Right lobe of liver (tissue), 6 donors: ENCODE results near the gene PDPR. TPM values are rescaled to one million over a fixed set of nuclear protein-coding genes. Genes with fewer than 3 reads are reported as not detected.
"Not testable (repeated sequence)": the region's sequence is repeated elsewhere in the genome, so short reads cannot be mapped to it uniquely, and the experiment has no call there.

Experiments used
- ATAC-seq, 4 donors: fragments of 200-7000 bp; cut with Tn5 transposase; one replicate each; pipeline ENCODE4 v1.9.1; 2020; ENCODE audit warnings: mild to moderate bottlenecking in 4 of 4, moderate library complexity in 4 of 4
- DNase-seq, 3 donors: peaks; one replicate each; pipeline ENCODE4 v3.0.0-alpha.2; 2020
- H3K27ac ChIP-seq, 3 donors: fragments of 200-600 bp; one replicate each; pipeline ENCODE4 v1.8.0; 2022
- H3K27me3 ChIP-seq, 2 donors: fragments of 200-600 bp; one replicate each; pipeline ENCODE4 v1.8.0; 2022
- H3K36me3 ChIP-seq, 4 donors: fragments of 200-600 bp; sonication (generic) in 1 of 4; one replicate each; pipeline versions ENCODE4 v1.5.1 to v1.8.0; 2017 to 2022; ENCODE audit warnings: control low read depth in 1 of 4
- H3K4me1 ChIP-seq, 4 donors: fragments of 200-600 bp; sonication (generic) in 1 of 4; one replicate each; pipeline versions ENCODE4 v1.5.1 to v1.8.0; 2017 to 2022; ENCODE audit warnings: control low read depth in 1 of 4
- H3K4me3 ChIP-seq, 3 donors: fragments of 200-600 bp; one replicate each; pipeline ENCODE4 v1.8.0; 2022
- H3K9me3 ChIP-seq, 4 donors: fragments of 200-600 bp; sonication (generic) in 1 of 4; one replicate each; pipeline versions ENCODE4 v1.5.1 to v1.8.0; 2017 to 2022; ENCODE audit warnings: control low read depth in 1 of 4
- WGBS: methylation state at CpG from one replicate; pipeline ENCODE4 v1.1.6; 2018; ENCODE audit warnings: low coverage, low lambda C conversion rate; ENCODE audit not compliant: insufficient coverage; ENCODE audit errors: missing lambda C conversion rate; 5-methylcytosine and 5-hydroxymethylcytosine counted together
- intact Hi-C, 2 donors: fragments of 100-400 bp; cut with DNase I; formaldehyde crosslinking; loops; one replicate each; pipeline versions ENCODE4 v1.11.2 to v1.14.1; 2022
- total RNA-seq, 6 experiments: library from RNA; depleted of rRNA in 2 of 6; stranded (reverse); fragments of >200 nt in 2 of 6; fragmentation: NEBNext Ultra II Directional in 3 of 6; extraction: Animal tissue kit (Norgen Biotek cat#: 25700) in 3 of 6; gene quantifications; one replicate each; pipeline versions ENCODE4 v1.1.0 to v1.2.4, GENCODE V29; 2016 to 2023
- donor health status: DM: no; HTN: yes; CAD: no.
- donor health status: DM: no; HTN: no; CAD: no.
- donor health status: DM: no; HTN: no; CAD: no.
- donor health status: DM: no; HTN: yes; CAD: no.
- donor health status: DM: no; HTN: yes; CAD: no.

Gene PDPR
- total RNA-seq, 6 experiments from 2014 or later: 6.5 to 10.1 (median 8.3) TPM

GRCh38 chr16:70127706-70128105 is 13.6 kb downstream of the PDPR start:
- no CpG with 5 or more reads among the region's 5 CpGs for WGBS
- H3K4me3 ChIP-seq, ATAC-seq, intact Hi-C loops, H3K4me1 ChIP-seq, H3K27me3 ChIP-seq, DNase-seq, H3K9me3 ChIP-seq, H3K27ac ChIP-seq: not testable (repeated sequence)
- H3K36me3 ChIP-seq: peaks cover 3 to 59% (median 31%) of the 10 kb centered on the region in 4 donors

GRCh38 chr16:70128844-70129243 is 14.7 kb downstream of the PDPR start:
- H3K36me3 ChIP-seq: peaks cover 4 to 61% (median 31%) of the 10 kb centered on the region in 4 donors
- H3K27ac ChIP-seq, ATAC-seq, H3K9me3 ChIP-seq, H3K4me3 ChIP-seq, H3K4me1 ChIP-seq, DNase-seq, H3K27me3 ChIP-seq, intact Hi-C loops: not testable (repeated sequence)
- 100% methylated on average over 2 of the region's 10 CpGs for WGBS

- H3K27ac ChIP-seq, DNase-seq, H3K4me1 ChIP-seq, H3K9me3 ChIP-seq, intact Hi-C loops, H3K27me3 ChIP-seq, ATAC-seq, H3K4me3 ChIP-seq: not testable (repeated sequence)
- over 99% methylated on average over 7 of the region's 8 CpGs for WGBS
- peaks cover 6 to 54% (median 27%) of the 10 kb centered on the region in 4 donors for H3K36me3 ChIP-seq
Observed at GRCh38 chr16:70135796-70136195, 21.7 kb downstream of the PDPR start.

- H3K4me1 ChIP-seq, H3K27ac ChIP-seq, DNase-seq, H3K4me3 ChIP-seq, H3K27me3 ChIP-seq, H3K9me3 ChIP-seq, intact Hi-C loops: not testable (repeated sequence)
- ATAC-seq: peak in 1 of 4 donors; percentile 66
- peaks cover 8 to 59% (median 31%) of the 10 kb centered on the region in 4 donors for H3K36me3 ChIP-seq
- 56% methylated on average over 2 of the region's 2 CpGs for WGBS
Observed at GRCh38 chr16:70136595-70136994, 22.5 kb downstream of the PDPR start.

- H3K4me3 ChIP-seq, intact Hi-C loops, DNase-seq, H3K27me3 ChIP-seq, H3K27ac ChIP-seq, ATAC-seq, H3K4me1 ChIP-seq, H3K9me3 ChIP-seq: not testable (repeated sequence)
- WGBS: 94% methylated on average over 10 of the region's 10 CpGs
- H3K36me3 ChIP-seq: peaks cover 4 to 52% (median 35%) of the 10 kb centered on the region in 4 donors
Observed at GRCh38 chr16:70142739-70143138, 28.6 kb downstream of the PDPR start.

GRCh38 chr16:70143231-70143895 is 29.2 kb downstream of the PDPR start:
- intact Hi-C loops, DNase-seq, H3K4me3 ChIP-seq, H3K9me3 ChIP-seq, H3K27ac ChIP-seq, H3K27me3 ChIP-seq, H3K4me1 ChIP-seq, ATAC-seq: not testable (repeated sequence)
- 79% methylated on average over 8 of the region's 9 CpGs for WGBS
- H3K36me3 ChIP-seq: peaks cover 4 to 55% (median 34%) of the 10 kb centered on the region in 4 donors

- H3K27ac ChIP-seq, DNase-seq, H3K9me3 ChIP-seq, intact Hi-C loops, ATAC-seq, H3K4me3 ChIP-seq, H3K27me3 ChIP-seq: not testable (repeated sequence)
- H3K4me1 ChIP-seq: peaks cover 0 to 11% (median 5%) of the 10 kb centered on the region in 4 donors
- WGBS: 70% methylated on average over 2 of the region's 11 CpGs
- peaks cover 0 to 56% (median 22%) of the 10 kb centered on the region in 4 donors for H3K36me3 ChIP-seq
Observed at GRCh38 chr16:70147853-70148252, 33.7 kb downstream of the PDPR start.

- DNase-seq, intact Hi-C loops, H3K4me3 ChIP-seq, H3K27ac ChIP-seq, H3K27me3 ChIP-seq, H3K9me3 ChIP-seq, ATAC-seq: not testable (repeated sequence)
- 97% methylated on average over 6 of the region's 6 CpGs for WGBS
- H3K36me3 ChIP-seq: peaks cover 0 to 56% (median 19%) of the 10 kb centered on the region in 4 donors
- H3K4me1 ChIP-seq: peaks cover 0 to 16% (median 7%) of the 10 kb centered on the region in 4 donors
Observed at GRCh38 chr16:70148453-70148852, 34.3 kb downstream of the PDPR start.

- DNase-seq, H3K27me3 ChIP-seq, H3K4me3 ChIP-seq, H3K27ac ChIP-seq, ATAC-seq, H3K9me3 ChIP-seq, intact Hi-C loops: not testable (repeated sequence)
- peaks cover 0 to 61% (median 19%) of the 10 kb centered on the region in 4 donors for H3K36me3 ChIP-seq
- H3K4me1 ChIP-seq: peaks cover 0 to 16% (median 7%) of the 10 kb centered on the region in 4 donors
- 95% methylated on average over 6 of the region's 8 CpGs for WGBS
Observed at GRCh38 chr16:70149296-70149695, 35.2 kb downstream of the PDPR start.
